ENCODE results near the gene NDUFAF4.

NDUFAF4 gene

DNA sequence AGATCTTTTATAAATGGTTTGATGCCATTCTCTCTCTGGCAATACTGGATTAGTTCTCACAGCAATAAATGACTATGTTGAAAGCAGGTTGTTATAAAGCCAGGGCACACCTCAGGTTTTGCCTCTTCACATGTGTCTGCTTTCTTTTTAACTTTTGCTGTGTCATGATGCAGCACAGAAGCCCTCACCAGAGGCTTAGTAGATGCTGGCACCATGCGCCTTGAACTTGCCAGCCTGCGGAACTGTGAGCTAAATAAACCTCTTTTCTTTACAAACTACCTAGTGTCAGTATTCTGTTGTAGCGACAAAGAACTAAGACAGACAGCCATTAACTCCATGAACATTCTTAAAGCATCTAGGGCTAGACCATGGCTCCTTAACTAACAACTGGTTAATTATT, 45.1 kb downstream of the NDUFAF4 start:
- no peak for DNase-seq (ENCODE audit: extremely low spot score)
- TF ChIP-seq, protein P1, sequence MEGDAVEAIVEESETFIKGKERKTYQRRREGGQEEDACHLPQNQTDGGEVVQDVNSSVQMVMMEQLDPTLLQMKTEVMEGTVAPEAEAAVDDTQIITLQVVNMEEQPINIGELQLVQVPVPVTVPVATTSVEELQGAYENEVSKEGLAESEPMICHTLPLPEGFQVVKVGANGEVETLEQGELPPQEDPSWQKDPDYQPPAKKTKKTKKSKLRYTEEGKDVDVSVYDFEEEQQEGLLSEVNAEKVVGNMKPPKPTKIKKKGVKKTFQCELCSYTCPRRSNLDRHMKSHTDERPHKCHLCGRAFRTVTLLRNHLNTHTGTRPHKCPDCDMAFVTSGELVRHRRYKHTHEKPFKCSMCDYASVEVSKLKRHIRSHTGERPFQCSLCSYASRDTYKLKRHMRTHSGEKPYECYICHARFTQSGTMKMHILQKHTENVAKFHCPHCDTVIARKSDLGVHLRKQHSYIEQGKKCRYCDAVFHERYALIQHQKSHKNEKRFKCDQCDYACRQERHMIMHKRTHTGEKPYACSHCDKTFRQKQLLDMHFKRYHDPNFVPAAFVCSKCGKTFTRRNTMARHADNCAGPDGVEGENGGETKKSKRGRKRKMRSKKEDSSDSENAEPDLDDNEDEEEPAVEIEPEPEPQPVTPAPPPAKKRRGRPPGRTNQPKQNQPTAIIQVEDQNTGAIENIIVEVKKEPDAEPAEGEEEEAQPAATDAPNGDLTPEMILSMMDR (IDR thresholded peaks at IDR 0.05; ENCODE audit: control extremely low read depth, extremely low read depth, low read depth, missing control alignments) = no peak
- ChIA-PET POLR2A (no interaction called here), CTCF (no interaction called here)

- TF ChIP-seq, protein P1 (IDR thresholded peaks at IDR 0.05; ENCODE audit: control extremely low read depth, extremely low read depth, low read depth, missing control alignments) = no peak
- DNase-seq (ENCODE audit: extremely low spot score) = no peak
- POLR2A ChIA-PET = no interaction called here
- CTCF ChIA-PET = no interaction called here
These were observed 45.8 kb downstream of the NDUFAF4 start for GRCh38 chr6:96851858-96852257.

DNA sequence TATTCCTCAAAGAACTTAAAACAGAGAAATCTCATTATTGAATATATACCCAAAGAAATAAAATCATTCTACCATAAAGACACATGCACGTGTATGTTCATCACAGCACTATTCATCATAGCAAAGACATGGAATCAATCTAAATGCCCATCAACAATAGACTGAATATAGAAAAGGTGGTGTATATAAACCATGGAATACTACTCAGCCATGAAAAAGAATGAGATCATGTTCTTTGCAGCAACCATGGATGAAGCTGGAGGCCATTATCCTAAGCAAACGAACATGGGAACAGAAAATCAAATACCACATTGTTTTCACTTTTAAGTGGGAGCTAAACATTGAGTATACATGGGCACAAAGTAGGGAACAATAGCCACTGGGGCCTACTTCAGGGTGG, 48.1 kb downstream of the NDUFAF4 start:
- ChIA-PET POLR2A (no interaction called here), CTCF (interaction anchor here (2.9 kb wide), 1 partner anchor 11 kb away, joined by 12 read pairs; the partner anchor contains the start of gene GPR63)
- TF ChIP-seq, protein P1 (IDR thresholded peaks at IDR 0.05; ENCODE audit: control extremely low read depth, extremely low read depth, low read depth, missing control alignments) = no peak
- DNase-seq (ENCODE audit: extremely low spot score) = no peak

DNA sequence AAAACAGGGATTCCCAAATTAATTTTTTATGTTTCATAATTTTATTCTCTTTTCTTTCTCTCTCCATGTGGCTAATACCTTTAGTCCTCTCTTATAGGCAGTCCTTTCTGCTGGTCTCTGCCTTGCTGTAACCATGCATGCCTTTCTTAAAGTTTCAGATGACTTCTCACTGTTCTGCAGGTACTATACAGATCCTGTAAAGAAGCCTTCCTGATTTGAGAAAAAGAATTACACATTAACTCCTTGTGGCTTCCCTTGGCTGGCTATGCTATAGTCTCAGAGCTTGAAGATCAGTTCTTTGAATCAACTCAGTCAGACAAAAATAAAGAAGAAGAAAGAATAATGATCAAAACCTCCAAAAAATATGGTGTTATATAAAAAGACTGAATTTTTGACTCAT, 53.2 kb downstream of the NDUFAF4 start:
- ChIA-PET POLR2A (no interaction called here), CTCF (interaction anchor here (1.0 kb wide), 1 partner anchor 15 kb away, joined by 3 read pairs; no protein-coding TSS in a partner anchor)
- DNase-seq (ENCODE audit: extremely low spot score) = no peak
- TF ChIP-seq, protein P1 (IDR thresholded peaks at IDR 0.05; ENCODE audit: control extremely low read depth, extremely low read depth, low read depth, missing control alignments) = no peak

DNA sequence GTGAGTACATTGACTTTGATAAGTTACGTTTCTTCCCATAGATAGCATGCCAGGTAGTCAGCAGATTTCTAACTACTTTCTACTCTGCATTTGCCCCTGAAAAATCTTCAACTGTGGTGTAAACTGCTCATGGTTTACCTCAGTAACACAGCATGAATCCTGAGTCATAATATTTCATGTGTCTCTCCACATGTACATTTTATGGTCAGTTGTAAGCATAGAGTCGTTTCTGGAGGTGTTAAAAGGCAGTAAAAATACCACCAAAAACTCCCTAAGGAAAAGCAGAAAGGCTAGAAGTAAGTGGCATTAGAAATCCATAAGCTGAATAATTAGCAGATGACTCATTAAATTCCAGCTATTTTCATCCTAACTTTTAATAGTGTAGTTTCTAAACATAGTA, 56.3 kb downstream of the NDUFAF4 start:
- CTCF ChIA-PET = no interaction called here
- TF ChIP-seq, protein P1 (IDR thresholded peaks at IDR 0.05; ENCODE audit: control extremely low read depth, extremely low read depth, low read depth, missing control alignments) = no peak
- POLR2A ChIA-PET = no interaction called here
- no peak for DNase-seq (ENCODE audit: extremely low spot score)

Data from GM10248 (cell line).